HepG2 (cell line): ENCODE measurements around the gene GRM4. TPM values are rescaled to one million over a fixed set of nuclear protein-coding genes. Genes with fewer than 3 reads are reported as not detected.

Source experiments
- DMTF1 ChIP-seq: sonication (generic); formaldehyde crosslinking; IDR thresholded peaks from 2 replicates; pipeline ENCODE4 v1.4.0; 2020; ENCODE audit warnings: mild to moderate bottlenecking, missing genetic modification reagents
- GFI1 ChIP-seq: sonication (generic); formaldehyde crosslinking; IDR thresholded peaks from 2 replicates; pipeline ENCODE4 v1.5.0; 2020; ENCODE audit warnings: missing genetic modification reagents, mild to moderate bottlenecking, borderline replicate concordance
- GRHL1 ChIP-seq: sonication (generic); formaldehyde crosslinking; conservative IDR thresholded peaks from 2 replicates; pipeline ENCODE4 v1.8.0; 2022; ENCODE audit warnings: missing genetic modification reagents
- HNRNPH1 ChIP-seq: fragments of 200-400 bp; formaldehyde crosslinking; optimal IDR thresholded peaks from 2 replicates; pipeline ENCODE3; 2017; ENCODE audit warnings: mild to moderate bottlenecking, low read depth, low read length
- KDM4B ChIP-seq: sonication (generic); formaldehyde crosslinking; IDR thresholded peaks from 2 replicates; pipeline ENCODE4 v1.4.0; 2020; ENCODE audit warnings: missing genetic modification reagents
- MIXL1 ChIP-seq: IDR thresholded peaks from 2 replicates; pipeline ENCODE4 v1.6.1; 2016
- MTERF4 ChIP-seq: sonication (generic); formaldehyde crosslinking; IDR thresholded peaks from 2 replicates; pipeline ENCODE4 v1.8.0; 2023; ENCODE audit warnings: mild to moderate bottlenecking, missing genetic modification reagents
- NPAS2 ChIP-seq: sonication (generic); formaldehyde crosslinking; IDR thresholded peaks from 2 replicates; pipeline ENCODE4 v1.8.0; 2022; ENCODE audit warnings: mild to moderate bottlenecking, missing genetic modification reagents, borderline replicate concordance
- NR2F1 ChIP-seq, 2 experiments: fragments of 450-650 bp in 1 of 2; formaldehyde crosslinking in 1 of 2; IDR thresholded peaks; 2 replicates each; pipeline versions ENCODE4 v1.5.0 to v1.6.1; 2016 to 2020; ENCODE audit warnings: mild to moderate bottlenecking in 1 of 2, missing compliant biosample characterization in 1 of 2, missing genetic modification reagents in 1 of 2, moderate library complexity in 1 of 2
- POGK ChIP-seq: sonication (generic); formaldehyde crosslinking; conservative IDR thresholded peaks from 2 replicates; pipeline ENCODE4 v1.8.0; 2022; ENCODE audit warnings: mild to moderate bottlenecking, moderate library complexity, missing genetic modification reagents
- SOX5 ChIP-seq: IDR thresholded peaks from 2 replicates; pipeline ENCODE4 v1.6.1; 2016; ENCODE audit warnings: borderline replicate concordance
- ZNF570 ChIP-seq: sonication (generic); formaldehyde crosslinking; IDR thresholded peaks from 2 replicates; pipeline ENCODE4 v1.4.0; 2020; ENCODE audit warnings: mild to moderate bottlenecking, missing genetic modification reagents, borderline replicate concordance
- ZNF644 ChIP-seq: IDR thresholded peaks from 2 replicates; pipeline ENCODE4 v1.6.1; 2016; ENCODE audit warnings: low read depth
- polyA plus RNA-seq, 8 experiments: library from polyadenylated mRNA; depleted of rRNA in 3 of 8; stranded (reverse) in 7 of 8; unstranded in 1 of 8; fragments of >200 nt; fragmentation: Illumina TruSeq in 4 of 8; extraction: Trizol in 4 of 8; gene quantifications; 2 replicates each; pipeline versions ENCODE4 v1.2.1 to v1.2.3, GENCODE V29; 2011 to 2016; ENCODE audit warnings: low read depth in 4 of 8, missing spikeins in 1 of 8, mixed read lengths in 1 of 8; ENCODE audit not compliant: insufficient read depth in 1 of 8
- total RNA-seq, 5 experiments: library from RNA; depleted of rRNA; stranded (reverse); fragments of >200 nt; fragmentation: Illumina TruSeq; extraction: Trizol; gene quantifications; 2 replicates each; pipeline ENCODE4 v1.2.3, GENCODE V29; 2016; ENCODE audit warnings: low read depth in 1 of 5
- TF ChIP-seq, protein P1 (sequence below), 2 experiments: IDR thresholded peaks; 2 replicates each; pipeline ENCODE4 v1.6.1; 2011 to 2012; ENCODE audit warnings: low read length in 2 of 2, borderline replicate concordance in 1 of 2, low read depth in 1 of 2, mild to moderate bottlenecking in 1 of 2, moderate library complexity in 1 of 2
- TF ChIP-seq, protein P2 (sequence below): sonication (generic); IDR thresholded peaks from 2 replicates; pipeline ENCODE4 v1.6.1; 2016; ENCODE audit warnings: low read depth, borderline replicate concordance
- TF ChIP-seq, protein P3 (sequence below): sonication (generic); formaldehyde crosslinking; IDR thresholded peaks from 2 replicates; pipeline ENCODE4 v1.5.0; 2020; ENCODE audit warnings: missing genetic modification reagents, mild to moderate bottlenecking, borderline replicate concordance

Gene GRM4
- total and polyA plus RNA-seq, 2 of the 13 experiments (the other 11 are each of a cell fraction or from before 2014, with no cell fraction given), result not detected

DNA sequence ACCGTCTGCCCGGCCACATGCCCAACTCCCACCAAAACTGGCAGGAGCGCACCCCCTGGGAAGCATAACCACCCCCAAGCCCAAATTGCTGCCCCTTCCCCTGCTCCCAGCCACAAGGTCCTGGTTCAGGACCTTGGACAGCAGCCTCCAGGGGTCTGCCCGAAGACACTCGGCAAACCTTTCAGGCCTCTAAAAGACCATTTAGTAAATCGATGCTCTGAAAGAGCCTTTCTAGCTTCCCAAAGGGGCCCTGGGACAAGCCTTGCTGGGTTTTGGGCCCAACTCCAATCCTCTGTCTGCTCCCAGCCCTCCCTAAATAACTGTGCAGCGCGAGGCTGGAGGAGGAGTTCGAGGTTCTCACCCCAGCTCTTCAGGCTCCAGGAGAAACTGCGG is 30.5 kb downstream of the GRM4 start (continued):
- TF ChIP-seq, protein P1, sequence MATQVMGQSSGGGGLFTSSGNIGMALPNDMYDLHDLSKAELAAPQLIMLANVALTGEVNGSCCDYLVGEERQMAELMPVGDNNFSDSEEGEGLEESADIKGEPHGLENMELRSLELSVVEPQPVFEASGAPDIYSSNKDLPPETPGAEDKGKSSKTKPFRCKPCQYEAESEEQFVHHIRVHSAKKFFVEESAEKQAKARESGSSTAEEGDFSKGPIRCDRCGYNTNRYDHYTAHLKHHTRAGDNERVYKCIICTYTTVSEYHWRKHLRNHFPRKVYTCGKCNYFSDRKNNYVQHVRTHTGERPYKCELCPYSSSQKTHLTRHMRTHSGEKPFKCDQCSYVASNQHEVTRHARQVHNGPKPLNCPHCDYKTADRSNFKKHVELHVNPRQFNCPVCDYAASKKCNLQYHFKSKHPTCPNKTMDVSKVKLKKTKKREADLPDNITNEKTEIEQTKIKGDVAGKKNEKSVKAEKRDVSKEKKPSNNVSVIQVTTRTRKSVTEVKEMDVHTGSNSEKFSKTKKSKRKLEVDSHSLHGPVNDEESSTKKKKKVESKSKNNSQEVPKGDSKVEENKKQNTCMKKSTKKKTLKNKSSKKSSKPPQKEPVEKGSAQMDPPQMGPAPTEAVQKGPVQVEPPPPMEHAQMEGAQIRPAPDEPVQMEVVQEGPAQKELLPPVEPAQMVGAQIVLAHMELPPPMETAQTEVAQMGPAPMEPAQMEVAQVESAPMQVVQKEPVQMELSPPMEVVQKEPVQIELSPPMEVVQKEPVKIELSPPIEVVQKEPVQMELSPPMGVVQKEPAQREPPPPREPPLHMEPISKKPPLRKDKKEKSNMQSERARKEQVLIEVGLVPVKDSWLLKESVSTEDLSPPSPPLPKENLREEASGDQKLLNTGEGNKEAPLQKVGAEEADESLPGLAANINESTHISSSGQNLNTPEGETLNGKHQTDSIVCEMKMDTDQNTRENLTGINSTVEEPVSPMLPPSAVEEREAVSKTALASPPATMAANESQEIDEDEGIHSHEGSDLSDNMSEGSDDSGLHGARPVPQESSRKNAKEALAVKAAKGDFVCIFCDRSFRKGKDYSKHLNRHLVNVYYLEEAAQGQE (IDR thresholded peaks at IDR 0.05; ENCODE audit: borderline replicate concordance in 1 of 2, low read depth in 1 of 2, low read length in 2 of 2), result peak; percentile 82 to 98
- TF ChIP-seq GFI1, result no peak
- TF ChIP-seq, protein P2, sequence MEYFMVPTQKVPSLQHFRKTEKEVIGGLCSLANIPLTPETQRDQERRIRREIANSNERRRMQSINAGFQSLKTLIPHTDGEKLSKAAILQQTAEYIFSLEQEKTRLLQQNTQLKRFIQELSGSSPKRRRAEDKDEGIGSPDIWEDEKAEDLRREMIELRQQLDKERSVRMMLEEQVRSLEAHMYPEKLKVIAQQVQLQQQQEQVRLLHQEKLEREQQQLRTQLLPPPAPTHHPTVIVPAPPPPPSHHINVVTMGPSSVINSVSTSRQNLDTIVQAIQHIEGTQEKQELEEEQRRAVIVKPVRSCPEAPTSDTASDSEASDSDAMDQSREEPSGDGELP, result no peak
- TF ChIP-seq GRHL1 (CRISPR knock-in tag), result no peak
- TF ChIP-seq NR2F1 (CRISPR knock-in tag; IDR thresholded peaks at IDR 0.05), result no peak
- 0 out of 2 replicates have a peak, but pooled peaks have one; percentile 54 for TF ChIP-seq KDM4B
- TF ChIP-seq POGK (CRISPR knock-in tag), result no peak
- no peak for TF ChIP-seq DMTF1 (CRISPR knock-in tag)
- TF ChIP-seq MIXL1 (CRISPR knock-in tag), result peak; percentile 79; the same call in 1 of the 2 replicates
- no peak for TF ChIP-seq ZNF644
- no peak for TF ChIP-seq NPAS2 (CRISPR knock-in tag)
- TF ChIP-seq MTERF4, result no peak
- no peak for TF ChIP-seq ZNF570 (CRISPR knock-in tag)
- TF ChIP-seq HNRNPH1, result no peak
- TF ChIP-seq SOX5 (CRISPR knock-in tag), result no peak
- TF ChIP-seq, protein P3, sequence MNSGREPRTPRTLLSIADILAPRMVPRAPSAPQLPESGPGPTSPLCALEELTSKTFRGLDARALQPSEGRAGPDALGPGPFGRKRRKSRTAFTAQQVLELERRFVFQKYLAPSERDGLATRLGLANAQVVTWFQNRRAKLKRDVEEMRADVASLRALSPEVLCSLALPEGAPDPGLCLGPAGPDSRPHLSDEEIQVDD, result no peak
